Endothelial cell of umbilical vein (primary cell): ENCODE data around the gene ENKD1.

Experiments used
- CTCF ChIP-seq, 2 donors: IDR thresholded peaks; 1 replicate in 1 of 2; 2 replicates in 1 of 2; pipeline ENCODE4 v1.5.1; 2011; ENCODE audit warnings: low read length in 2 of 2, mild to moderate bottlenecking in 2 of 2, moderate library complexity in 2 of 2, control low read depth in 1 of 2, inconsistent platforms in 1 of 2, low read depth in 1 of 2; ENCODE audit not compliant: insufficient read depth in 1 of 2; ENCODE audit errors: extremely low read depth in 1 of 2
- EZH2 ChIP-seq: IDR thresholded peaks from 2 replicates; pipeline ENCODE4 v1.6.1; 2012; ENCODE audit warnings: borderline replicate concordance, low read depth, mild to moderate bottlenecking, moderate library complexity, low read length, inconsistent platforms; ENCODE audit not compliant: severe bottlenecking
- FOS ChIP-seq: IDR thresholded peaks from 2 replicates; pipeline ENCODE4 v1.6.1; 2011; ENCODE audit warnings: mild to moderate bottlenecking, low read length, moderate library complexity, borderline replicate concordance; ENCODE audit not compliant: insufficient read depth
- JUN ChIP-seq: IDR thresholded peaks from 2 replicates; pipeline ENCODE4 v1.6.1; 2011; ENCODE audit warnings: borderline replicate concordance, low read depth; ENCODE audit not compliant: insufficient read length, insufficient read depth
- MAX ChIP-seq: IDR thresholded peaks from 2 replicates; pipeline ENCODE4 v1.6.1; 2011; ENCODE audit not compliant: insufficient read depth, insufficient read length
- MYC ChIP-seq: IDR thresholded peaks from one replicate; pipeline ENCODE4 v1.6.1; 2011; ENCODE audit warnings: mild to moderate bottlenecking, low read depth, low read length
- POLR2A ChIP-seq: IDR thresholded peaks from 2 replicates; pipeline ENCODE4 v1.6.1; 2012; ENCODE audit warnings: low read depth, mild to moderate bottlenecking, control low read depth, low read length
- POLR2AphosphoS5 ChIP-seq: IDR thresholded peaks from 2 replicates; pipeline ENCODE4 v1.6.1; 2012; ENCODE audit warnings: low read depth, mild to moderate bottlenecking, control low read depth, low read length, moderate library complexity; ENCODE audit not compliant: insufficient read depth

- TF ChIP-seq CTCF (IDR thresholded peaks at IDR 0.05; ENCODE audit: extremely low read depth in 1 of 2, insufficient read depth in 1 of 2, low read depth in 1 of 2, low read length in 2 of 2) (no peak), EZH2 (no peak), POLR2AphosphoS5 (no peak), MYC (no peak), MAX (no peak), POLR2A (no peak), JUN (no peak), FOS (no peak)
Observed at GRCh38 chr16:67707790-67708189, 41.2 kb upstream of the ENKD1 start.
